Limb (tissue), 2 donors: ENCODE measurements around the gene MCMBP.
A peak's percentile ranks its signal among the peaks of the same experiment; 100 is the strongest.
"Not testable (repeated sequence)": the region's sequence is repeated elsewhere in the genome, so short reads cannot be mapped to it uniquely, and the experiment has no call there.

Experiments used
- DNase-seq, 2 donors: peaks; one replicate each; pipeline ENCODE4 v3.0.0-alpha.2; 2016; ENCODE audit errors: extremely low spot score in 2 of 2

The MCMBP gene

DNA sequence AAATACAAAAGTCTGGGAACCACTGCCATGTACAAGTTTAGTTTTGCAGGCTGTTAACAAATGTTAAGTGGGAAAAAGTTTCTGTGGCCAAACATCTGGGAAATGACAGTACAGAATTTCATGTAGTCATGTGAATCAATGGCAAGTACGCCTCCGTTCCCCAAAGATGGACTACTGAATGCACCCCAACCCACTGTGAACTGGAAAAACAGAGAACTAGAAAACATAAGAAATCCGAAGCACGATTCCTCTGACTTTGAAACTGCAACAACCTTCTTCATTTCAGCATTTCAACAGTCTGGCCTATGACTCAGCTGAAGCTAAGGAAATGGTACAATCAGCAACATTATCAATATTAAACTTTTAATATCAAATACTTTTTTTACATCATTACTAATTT, 41.8 kb downstream of the MCMBP start:
- no peak for DNase-seq

DNA sequence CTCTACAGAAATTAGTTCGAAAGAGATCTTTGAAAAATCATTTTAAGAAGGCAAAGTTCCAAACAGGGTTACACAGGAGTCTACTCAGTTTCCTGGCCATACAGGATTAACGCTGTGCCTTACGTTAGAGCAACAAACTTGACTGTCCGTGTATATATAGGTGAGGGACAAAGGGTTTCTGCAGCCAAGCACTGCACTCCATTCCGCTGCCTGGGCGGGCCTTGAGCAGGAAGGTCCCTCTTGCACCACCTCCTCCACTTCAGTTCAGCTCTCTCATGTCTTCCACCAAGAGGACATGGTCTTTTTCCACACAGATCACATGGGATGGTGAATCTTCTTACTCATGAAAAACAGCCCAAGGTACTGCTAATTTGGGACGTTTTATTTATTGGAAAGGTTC, 43.2 kb downstream of the MCMBP start:
- DNase-seq, result no peak

DNA sequence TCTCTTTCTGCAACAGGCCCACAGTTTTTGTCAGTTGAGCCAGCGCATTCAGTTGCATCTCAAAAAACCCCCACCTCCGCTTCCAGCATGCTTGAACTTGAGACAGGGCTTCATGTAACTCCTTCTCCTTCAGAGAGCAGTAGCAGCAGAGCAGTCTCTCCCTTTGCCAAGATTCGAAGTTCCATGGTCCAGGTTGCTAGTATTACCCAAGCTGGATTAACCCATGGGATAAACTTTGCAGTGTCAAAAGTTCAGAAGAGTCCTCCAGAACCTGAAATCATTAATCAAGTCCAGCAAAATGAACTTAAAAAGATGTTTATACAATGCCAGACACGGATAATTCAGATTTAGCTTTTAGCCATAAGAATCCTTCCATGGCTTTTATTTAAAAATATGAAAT, 45.2 kb downstream of the MCMBP start:
- DNase-seq, result no peak

DNA sequence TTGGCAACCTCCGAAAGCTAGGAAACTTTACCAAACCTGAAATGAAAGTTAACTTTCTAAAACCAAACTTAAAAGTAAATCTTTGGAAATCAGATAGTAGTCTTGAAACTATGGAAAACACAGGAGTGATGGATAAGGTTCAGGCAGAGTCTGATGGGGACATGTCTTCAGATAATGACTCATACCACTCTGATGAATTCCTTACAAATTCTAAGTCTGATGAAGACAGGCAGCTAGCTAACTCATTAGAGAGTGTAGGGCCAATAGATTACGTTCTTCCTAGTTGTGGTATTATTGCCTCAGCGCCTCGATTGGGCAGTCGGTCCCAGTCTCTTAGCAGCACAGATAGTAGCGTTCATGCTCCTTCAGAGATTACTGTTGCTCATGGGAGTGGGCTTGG, 45.9 kb downstream of the MCMBP start:
- DNase-seq, result no peak

DNA sequence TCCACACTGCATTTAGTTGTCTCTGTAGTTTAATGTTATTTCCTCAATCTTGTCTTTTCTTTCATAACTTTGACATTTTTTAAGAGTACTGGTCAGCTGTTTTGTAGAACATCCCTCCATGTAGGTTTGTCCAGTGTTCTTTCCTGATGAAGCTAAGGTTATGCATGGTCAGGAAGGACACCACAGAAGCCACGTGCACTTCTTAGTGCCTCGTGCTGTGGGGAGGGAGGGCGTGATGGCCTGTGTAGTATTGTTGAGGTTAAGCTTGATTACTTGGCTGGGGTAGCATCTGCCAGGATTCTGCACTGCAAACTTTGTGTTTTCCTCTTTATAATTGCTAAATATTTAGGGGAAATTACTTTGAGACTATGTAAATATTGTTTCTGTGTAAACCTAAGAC, 48.3 kb downstream of the MCMBP start:
- DNase-seq, result no peak

DNA sequence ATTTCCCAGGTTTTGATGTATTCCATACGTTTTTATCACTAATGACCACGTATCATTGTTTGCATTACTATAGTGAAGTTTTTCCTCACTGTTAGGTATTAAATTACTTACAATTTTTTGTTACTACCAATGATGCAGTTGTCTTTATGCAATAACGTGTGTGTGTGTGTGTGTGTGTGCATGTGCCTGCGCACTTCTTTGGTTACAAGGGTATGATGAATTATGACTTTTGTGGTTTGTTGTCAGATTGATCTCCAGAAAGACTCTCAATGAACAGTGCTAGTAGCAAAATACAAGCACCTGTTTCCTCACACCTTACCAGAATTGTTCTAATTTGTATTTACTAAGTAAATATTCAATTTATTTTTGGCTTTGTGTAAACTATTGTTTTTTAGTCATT, 51.5 kb downstream of the MCMBP start:
- no peak for DNase-seq

DNA sequence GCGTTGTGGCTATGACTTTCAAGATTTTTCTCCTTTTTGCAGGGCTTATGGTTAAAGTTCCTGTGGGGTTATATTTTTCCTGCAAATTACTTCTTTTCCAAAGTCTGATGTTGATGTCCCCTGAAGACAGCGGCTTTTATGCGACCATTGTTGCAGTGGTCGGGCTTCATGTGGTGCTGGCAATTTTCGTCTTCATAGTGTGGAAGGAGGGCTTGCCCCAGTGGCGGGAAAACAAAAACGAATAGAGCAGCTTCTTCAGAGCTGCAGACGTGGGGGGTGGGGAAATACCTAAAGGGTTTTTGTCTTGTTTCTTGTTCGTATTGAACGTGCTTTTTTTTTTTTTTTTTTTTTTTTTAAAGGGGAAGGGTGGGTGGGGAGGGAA, 53.8 kb downstream of the MCMBP start:
- DNase-seq, result peak; percentile 17 to 60

DNA sequence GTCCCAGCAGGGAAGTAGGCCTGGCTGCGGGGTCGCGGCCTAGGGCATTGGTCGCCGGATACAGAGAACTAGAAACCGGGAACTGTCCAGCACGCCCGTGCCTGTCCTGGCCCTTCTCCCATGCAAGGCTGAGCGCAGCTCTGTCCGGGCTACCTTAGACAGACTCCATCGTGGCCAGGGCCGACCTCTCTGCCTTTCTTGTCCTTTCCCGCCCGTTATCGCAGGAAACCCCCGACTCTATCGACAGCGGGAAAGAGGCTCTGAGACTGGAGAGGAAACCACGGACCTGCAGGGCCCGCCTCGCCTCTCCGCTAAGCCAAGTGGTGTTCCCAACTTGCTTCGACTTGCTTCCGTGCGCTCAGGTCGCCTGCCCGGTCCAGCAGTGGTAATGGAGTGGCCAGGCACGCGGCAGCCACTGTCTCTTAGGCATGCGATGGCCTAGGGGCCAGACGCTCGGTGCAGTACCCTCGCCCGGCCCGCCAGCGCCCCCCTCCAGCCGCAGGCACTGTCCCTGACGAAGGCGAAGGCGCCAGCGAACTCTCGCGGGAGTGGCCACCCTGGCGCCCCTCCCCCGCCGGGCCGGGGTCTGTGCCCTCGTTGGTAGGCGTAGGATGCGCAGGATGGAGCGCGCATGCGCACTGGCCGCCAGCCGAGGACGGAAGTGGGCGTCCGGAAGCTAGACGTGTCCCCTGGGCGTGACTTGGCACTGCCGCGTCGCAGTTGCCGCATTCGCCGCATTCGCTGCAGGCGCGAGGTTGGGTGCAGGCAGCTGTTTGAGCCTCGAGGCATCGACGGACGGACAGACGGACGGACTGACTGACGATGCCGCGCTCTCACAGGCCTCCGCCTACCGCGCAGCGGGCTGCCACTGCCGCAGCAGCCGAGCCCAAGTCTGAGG, 54.4 kb downstream of the MCMBP start:
- DNase-seq, result peak; percentile 69 to 93

DNA sequence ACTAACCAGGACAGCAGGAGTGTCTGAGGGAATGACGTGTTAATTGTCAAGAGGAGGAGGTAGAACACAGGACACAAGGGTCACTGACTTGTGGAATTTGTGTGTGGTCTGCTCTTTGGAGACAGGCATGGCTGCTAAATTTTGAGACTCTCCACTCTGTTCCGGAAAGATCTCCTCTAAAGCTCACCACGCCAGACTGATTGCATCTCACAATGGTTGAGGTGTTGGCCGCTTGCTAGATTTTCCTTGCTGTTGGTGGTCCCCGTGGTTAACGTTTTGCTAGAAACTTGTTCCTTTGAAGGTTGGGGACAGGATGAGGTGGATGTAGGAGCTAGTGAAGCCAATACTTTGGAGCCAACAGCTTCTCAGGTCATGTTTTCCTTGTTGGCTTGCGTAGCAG, 57.0 kb downstream of the MCMBP start:
- DNase-seq, result no peak

DNA sequence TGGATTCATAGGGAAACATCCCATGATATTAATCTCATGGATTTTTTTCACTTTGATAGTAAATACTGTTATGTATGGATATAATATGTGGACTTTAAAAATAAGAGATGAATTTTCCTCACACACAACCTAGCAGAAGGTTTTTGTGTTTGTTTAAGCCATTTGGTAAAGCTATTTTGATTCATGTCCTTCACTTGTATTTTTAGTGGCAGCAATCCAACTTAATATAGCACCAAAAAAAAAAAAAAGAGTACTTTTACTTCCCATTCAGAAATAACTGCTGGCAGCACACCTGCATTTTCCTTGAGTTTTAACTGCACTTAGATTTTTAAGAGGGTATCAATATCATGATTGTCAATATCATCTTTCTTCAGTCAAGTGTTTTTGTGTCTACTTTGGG, 60.0 kb downstream of the MCMBP start:
- DNase-seq, result no peak

DNA sequence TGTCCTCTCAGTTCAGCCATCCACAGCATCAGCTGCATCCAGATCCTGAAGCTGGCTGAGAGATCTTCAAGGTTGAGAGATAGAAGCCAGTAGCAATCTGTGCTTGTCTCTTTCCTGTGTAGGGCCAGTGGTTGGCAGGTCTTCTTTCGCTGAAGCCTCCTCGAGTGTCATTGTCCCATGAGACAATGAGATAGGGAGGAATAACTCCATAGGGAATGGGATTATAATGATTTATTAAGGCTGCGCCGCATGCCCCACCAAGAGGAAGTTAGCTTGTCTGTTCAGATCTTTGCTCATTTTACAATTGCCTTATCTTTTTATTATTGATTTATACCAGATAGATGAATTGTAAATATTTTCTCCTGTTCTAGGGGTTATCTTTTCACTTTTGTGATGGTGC, 61.5 kb downstream of the MCMBP start:
- no peak for DNase-seq

DNA sequence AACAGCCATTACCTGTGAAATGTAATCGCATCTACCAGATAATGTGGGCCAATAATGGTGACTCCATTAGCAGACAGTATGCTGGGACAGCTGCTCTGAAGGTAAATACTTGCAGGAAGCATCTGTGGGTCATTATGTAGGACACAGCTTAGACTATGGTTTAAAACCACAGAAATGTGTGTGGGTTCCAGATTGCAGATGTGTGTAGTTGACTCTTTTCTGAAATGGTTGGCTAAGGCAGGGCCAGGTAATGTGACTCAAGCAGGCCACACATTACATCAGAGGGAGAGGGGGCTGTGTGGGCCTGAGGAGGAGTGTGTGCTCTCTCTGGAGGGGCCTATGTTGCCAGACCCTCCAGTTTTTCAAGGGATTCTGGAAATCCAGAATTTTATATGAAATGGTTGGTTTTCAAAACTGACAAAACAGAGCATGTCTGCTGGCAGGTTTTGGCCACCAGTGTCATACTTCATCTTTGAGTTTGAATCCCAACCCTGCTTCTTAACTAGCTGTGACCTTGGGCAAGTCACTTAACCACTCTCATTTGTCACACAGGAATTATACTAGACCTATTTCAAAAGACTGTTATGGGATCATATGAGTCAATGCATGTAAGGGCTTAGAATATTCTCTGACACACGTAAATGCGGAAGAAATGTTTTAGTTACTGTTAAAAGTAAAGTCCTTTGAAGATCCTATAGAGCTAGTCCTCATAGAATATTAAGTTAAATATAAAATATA, 64.5 kb downstream of the MCMBP start:
- DNase-seq, result no peak

DNA sequence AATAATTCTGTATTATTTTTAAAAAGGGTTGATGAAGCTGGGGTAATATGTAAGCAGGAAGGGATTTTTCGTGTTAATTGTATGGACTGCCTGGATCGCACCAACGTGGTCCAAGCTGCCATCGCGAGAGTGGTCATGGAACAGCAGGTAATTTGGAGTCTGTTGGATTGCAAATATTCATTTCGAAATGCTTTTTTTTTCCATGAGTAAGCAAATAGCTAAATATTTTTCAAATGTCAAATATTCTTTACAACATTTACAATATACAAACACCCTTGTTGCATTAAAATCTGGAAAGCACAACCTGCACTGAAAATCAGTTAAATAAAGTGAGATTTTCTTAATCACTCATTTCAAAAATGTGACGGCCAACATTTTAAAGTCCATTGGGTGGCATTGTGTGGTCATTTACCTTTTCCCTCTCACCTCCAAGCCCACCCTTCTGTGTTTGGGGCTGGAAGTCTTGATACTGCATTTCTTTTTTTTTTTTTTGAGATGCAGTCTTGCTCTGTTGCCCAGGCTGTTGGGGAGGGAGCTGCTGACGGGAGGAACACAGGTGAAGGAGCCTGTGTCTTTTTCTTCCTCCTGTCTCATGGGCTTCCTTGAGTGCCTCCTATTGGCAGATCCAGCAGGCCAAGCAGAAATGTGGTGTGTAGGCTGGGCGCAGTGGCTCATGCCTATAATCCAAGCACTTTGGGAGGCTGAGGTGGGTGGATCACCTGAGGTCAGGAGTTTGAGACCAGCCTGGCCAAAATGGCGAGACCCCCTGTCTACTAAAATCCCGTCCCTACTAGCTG, 66.1 kb downstream of the MCMBP start:
- no peak for DNase-seq

DNA sequence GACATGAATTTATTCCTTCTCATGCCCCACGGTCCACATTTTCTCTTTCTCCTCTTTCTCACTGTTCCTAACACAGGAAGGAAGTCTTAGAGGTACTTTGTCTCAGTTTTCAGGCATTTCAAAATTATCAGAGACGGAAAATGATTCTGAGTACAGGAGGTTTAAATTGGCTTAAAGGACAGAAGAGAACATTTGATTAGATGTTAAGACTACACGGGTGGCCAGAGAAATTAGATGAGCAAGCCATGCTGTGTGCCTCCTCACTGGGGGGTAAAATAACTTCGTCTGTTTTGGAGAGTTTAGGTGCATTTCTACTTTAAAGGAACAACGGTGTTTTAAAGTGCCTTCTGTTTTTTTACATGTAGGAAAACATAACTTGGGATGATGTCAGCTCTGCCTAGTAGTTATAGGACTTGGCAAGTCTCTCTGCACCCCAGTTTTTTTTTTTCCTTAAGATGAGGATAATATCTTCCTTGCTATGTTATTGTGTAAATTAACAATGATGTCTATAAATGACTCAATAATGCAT, 66.9 kb downstream of the MCMBP start:
- no peak for DNase-seq

DNA sequence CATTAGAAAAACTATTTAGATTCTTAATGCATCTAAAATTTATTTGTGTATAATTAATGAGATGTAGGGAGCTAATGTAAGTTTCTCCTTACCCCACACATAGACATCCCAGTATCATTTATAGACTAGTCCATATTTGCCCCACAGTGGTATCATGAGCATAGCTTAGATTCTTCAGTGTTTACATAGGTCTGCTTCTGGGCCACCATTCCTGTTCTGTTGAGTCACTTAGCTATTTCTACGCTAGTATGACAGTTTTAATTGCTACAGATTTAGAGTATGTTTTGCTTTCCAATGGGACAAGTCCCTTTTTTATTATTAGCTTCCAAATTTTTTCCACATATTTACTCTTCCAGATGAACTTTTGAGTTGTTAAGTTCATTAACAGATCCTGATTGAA, 69.4 kb downstream of the MCMBP start:
- no peak for DNase-seq

DNA sequence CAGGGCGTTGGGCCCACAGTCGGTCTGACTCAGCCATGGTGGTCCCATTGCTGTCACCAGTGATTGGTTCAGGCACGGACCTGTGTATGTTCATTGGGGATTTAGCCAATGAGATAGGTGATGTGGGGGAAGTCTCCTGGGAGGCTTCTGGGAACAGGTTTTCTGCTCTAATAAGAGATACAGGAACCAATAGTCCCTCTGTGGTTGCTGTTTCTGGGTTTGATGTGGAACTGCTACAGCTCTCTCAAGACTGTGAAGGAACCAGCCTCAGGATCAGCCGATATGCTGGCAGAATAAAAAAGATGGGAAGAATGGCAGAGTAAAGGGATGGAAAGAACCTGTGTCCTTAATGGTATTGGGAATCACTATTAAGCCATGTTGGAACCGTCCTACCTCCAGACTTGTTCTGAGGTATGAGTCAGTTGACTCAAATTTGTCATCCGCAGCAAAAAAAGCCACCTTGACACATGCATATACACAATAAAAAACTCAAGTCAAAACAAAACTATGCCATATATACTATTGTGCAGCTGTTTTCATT, 70.6 kb downstream of the MCMBP start:
- no peak for DNase-seq

DNA sequence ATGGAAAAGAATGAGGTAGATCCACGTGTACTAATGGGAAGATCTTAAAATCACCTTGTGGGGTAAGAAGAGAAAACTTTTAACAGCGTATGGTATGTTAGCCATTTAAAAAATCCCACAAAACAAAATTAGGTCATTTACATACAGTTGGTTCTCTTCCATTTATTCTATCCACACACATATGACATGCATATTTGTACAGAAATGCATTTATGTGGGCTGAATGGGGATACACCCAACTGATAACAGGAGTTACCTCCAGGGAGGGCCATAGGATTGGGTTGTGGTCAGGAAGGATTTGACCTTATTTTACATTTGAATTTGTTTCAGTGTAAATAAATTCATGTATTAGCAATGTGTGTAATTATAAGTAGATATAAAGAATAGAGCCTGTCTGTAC, 71.5 kb downstream of the MCMBP start:
- DNase-seq, result no peak

DNA sequence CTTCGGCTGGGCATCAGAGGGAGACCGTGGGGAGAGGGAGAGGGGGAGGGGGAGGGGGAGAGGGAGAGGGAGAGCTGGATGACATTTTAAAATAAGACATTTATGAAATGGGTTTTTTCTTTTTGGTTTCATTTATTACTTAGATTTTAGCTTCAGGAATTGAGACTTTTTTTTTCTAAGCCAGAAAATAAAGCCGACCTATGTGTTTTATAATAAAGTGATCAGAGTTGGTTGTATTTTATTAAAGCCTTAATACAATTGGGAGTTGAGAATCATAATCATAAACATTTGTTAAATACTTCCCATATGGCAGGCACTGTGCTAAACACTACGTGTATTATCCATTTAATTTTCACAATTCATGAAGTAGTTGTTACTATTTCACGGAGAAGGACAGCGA, 76.6 kb downstream of the MCMBP start:
- DNase-seq, result no peak

DNA sequence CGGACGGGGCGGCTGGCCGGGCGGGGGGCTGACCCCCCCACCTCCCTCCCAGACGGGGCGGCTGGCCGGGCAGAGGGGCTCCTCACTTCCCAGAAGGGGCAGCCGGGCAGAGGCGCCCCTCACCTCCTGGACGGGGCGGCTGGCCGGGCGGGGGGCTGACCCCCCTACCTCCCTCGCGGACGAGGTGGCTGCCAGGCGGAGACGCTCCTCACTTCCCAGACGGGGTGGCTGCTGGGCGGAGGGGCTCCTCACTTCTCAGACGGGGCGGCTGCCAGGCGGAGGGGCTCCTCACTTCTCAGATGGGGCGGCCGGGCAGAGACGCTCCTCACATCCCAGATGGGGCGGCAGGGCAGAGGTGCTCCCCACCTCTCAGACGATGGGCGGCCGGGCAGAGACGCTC, 77.5 kb downstream of the MCMBP start:
- not testable (repeated sequence) for DNase-seq

DNA sequence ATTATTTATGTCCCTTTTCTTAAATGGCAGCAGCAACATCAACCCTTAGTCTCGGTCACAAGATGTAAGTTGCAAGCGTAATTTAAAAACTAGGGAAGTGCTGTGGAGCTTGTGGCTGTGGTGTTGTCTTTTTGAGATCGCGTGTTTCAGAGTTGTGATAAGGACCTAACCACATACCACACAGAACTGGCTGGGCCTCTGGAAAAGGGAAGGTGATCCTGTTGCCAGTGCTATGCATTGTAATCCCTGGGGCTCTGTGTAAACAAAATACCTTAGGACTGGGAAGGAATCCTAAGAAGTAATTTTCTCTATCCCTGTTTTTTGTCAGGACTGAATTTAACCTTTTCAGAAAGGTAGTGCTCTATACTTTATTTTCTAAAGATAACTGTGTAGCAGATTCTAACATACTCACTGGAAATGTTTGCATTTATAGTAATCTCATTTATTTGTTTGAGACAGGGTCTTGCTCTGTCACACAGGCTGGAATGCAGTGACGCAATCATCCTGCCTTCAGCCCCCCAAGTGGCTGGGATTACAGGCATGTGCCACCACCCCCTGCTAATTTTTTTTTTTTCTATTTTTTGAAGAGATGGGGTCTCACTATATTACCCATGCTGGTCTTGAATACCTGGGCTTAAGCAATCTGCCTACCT, 86.4 kb downstream of the MCMBP start:
- no peak for DNase-seq
